Tibial nerve (tissue), 4 donors: ENCODE results near the gene SCAMP4. TPM values are rescaled to one million over a fixed set of nuclear protein-coding genes. Genes with fewer than 3 reads are reported as not detected.

Source experiments
- DNase-seq, 2 donors: peaks; one replicate each; pipeline ENCODE4 v3.0.0-alpha.2; 2019; ENCODE audit warnings: low spot score in 2 of 2
- H3K27ac ChIP-seq, 4 donors: fragments of 200-600 bp; sonication (generic) in 3 of 4; one replicate each; pipeline ENCODE4 v1.5.1; 2017 to 2019; ENCODE audit warnings: mild to moderate bottlenecking in 1 of 4
- H3K27me3 ChIP-seq, 2 donors: fragments of 200-600 bp; sonication (generic) in 1 of 2; one replicate each; pipeline versions ENCODE4 v1.5.1 to v1.6.0; 2017 to 2019
- H3K36me3 ChIP-seq, 3 donors: fragments of 200-600 bp; sonication (generic); one replicate each; pipeline ENCODE4 v1.5.1; 2018 to 2019
- H3K4me1 ChIP-seq, 4 donors: fragments of 200-600 bp; sonication (generic) in 3 of 4; one replicate each; pipeline ENCODE4 v1.5.1; 2017 to 2019
- H3K4me3 ChIP-seq, 4 donors: fragments of 200-600 bp; sonication (generic) in 3 of 4; one replicate each; pipeline ENCODE4 v1.5.1; 2017 to 2019; ENCODE audit warnings: mild to moderate bottlenecking in 1 of 4, moderate library complexity in 1 of 4
- H3K9me3 ChIP-seq, 4 donors: fragments of 200-600 bp; sonication (generic) in 3 of 4; one replicate each; pipeline ENCODE4 v1.5.1; 2017 to 2019
- CTCF ChIP-seq, 5 experiments: fragments of 200-600 bp in 3 of 5; fragments of 450-650 bp in 2 of 5; sonication (generic) in 3 of 5; IDR thresholded peaks; one replicate each; pipeline ENCODE4 v1.5.1; 2016 to 2019; ENCODE audit warnings: antibody characterized with exemption in 5 of 5, mild to moderate bottlenecking in 3 of 5, moderate library complexity in 2 of 5
- EP300 ChIP-seq, 2 donors: sonication (generic); formaldehyde crosslinking; IDR thresholded peaks; one replicate each; pipeline ENCODE4 v1.6.1; 2017; ENCODE audit warnings: antibody characterized with exemption in 2 of 2, mild to moderate bottlenecking in 1 of 2
- POLR2A ChIP-seq, 2 donors: fragments of 450-650 bp; IDR thresholded peaks; one replicate each; pipeline ENCODE4 v1.6.1; 2017; ENCODE audit warnings: antibody characterized with exemption in 2 of 2, mild to moderate bottlenecking in 2 of 2, moderate library complexity in 2 of 2
- WGBS, 2 donors: methylation state at CpG; one replicate each; pipeline ENCODE4 v1.1.5; 2018; 5-methylcytosine and 5-hydroxymethylcytosine counted together
- total RNA-seq, 4 donors: library from RNA; depleted of rRNA; stranded (reverse); fragments of >200 nt; gene quantifications; one replicate each; pipeline ENCODE4 v1.1.0, GENCODE V29; 2016

Gene SCAMP4
- 10 to 100 TPM; 34.7 to 65.7 (median 56.2) TPM for total RNA-seq

GRCh38 chr19:1905110-1905862 is at the start of gene SCAMP4, which contains the start of gene ADAT3:
Gene SCAMP4, plus strand, starts transcription at chr19:1905399. Its CDS starts 9,621 bp downstream, at chr19:1915020.
Gene ADAT3, plus strand, starts transcription at chr19:1905399. Its CDS starts 6,649 bp downstream, at chr19:1912048.
- Histone ChIP-seq H3K27me3 (no peaks in the 10 kb centered on the region), H3K27ac (peak within 1 kb of the TSS; percentile 81 to 94 (median 88)), H3K4me3 (peak within 1 kb of the TSS; percentile 56 to 77 (median 68)), H3K36me3 (no peaks in the 10 kb centered on the region), H3K9me3 (no peaks in the 10 kb centered on the region), H3K4me1 (peaks cover 0 to 55% (median 28%) of the 10 kb centered on the region in 4 donors)
- TF ChIP-seq CTCF (IDR thresholded peaks at IDR 0.05) (peak in 2 of 5 experiments; percentile 35 to 51), EP300 (IDR thresholded peaks at IDR 0.05) (peak; percentile 86 to 92), POLR2A (IDR thresholded peaks at IDR 0.05) (peak; percentile 78 to 82)
- whole genome bisulfite sequencing, 2 donors, result 1% methylated on average over 48 to 55 of the region's 92 CpGs
- DNase-seq, result peak; percentile 96 to 97

GRCh38 chr19:1855828-1856255 is 49.4 kb upstream of the SCAMP4 start:
- H3K9me3 ChIP-seq, result no peaks in the 10 kb centered on the region
- H3K27me3 ChIP-seq, result peaks cover 0 to 5% of the 10 kb centered on the region in 2 donors
- H3K36me3 ChIP-seq, result peaks cover 0 to 6% (median 0%) of the 10 kb centered on the region in 3 donors
- no peak for DNase-seq
- TF ChIP-seq CTCF (IDR thresholded peaks at IDR 0.05), result no peak
- TF ChIP-seq POLR2A (IDR thresholded peaks at IDR 0.05), result no peak
- TF ChIP-seq EP300 (IDR thresholded peaks at IDR 0.05), result no peak
- H3K27ac ChIP-seq, result peak overlapping the region; percentile 65 to 94 (median 88)
- peak overlapping the region; percentile 11 to 58 (median 42) for H3K4me3 ChIP-seq
- 26 to 30% methylated on average over 8 to 13 of the region's 13 CpGs for WGBS, 2 donors
- H3K4me1 ChIP-seq, result peaks cover 0 to 98% (median 64%) of the 10 kb centered on the region in 4 donors

DNA sequence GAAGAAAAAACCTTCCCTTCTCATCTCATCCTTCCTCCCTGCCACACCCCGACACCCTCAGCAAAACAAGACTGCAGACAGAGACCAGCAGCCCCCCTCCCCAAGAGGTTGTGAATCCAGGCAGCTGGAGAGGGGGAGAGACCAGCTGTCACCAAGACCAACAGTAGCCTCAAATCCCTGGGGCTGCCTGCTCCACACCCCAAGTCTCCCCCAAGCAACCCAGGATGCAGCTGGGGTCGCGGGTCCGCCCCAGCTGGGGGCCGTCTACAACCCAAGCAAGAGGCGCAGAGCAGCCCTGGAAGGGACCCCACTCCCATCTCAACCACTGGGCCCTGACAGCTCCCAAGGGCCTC is 48.9 kb upstream of the SCAMP4 start:
- Histone ChIP-seq H3K9me3 (no peaks in the 10 kb centered on the region), H3K4me3 (peak overlapping the region; percentile 26 to 58 (median 42)), H3K27me3 (peaks cover 0 to 5% of the 10 kb centered on the region in 2 donors), H3K27ac (peak overlapping the region; percentile 65 to 94 (median 88)), H3K4me1 (peaks cover 0 to 100% (median 69%) of the 10 kb centered on the region in 4 donors), H3K36me3 (peaks cover 0 to 6% (median 0%) of the 10 kb centered on the region in 3 donors)
- DNase-seq, result no peak
- TF ChIP-seq EP300 (IDR thresholded peaks at IDR 0.05) (no peak), POLR2A (IDR thresholded peaks at IDR 0.05) (no peak), CTCF (IDR thresholded peaks at IDR 0.05) (no peak)
- WGBS, 2 donors, result 59 to 63% methylated on average over 4 to 6 of the region's 6 CpGs

- H3K4me3 ChIP-seq, result peak overlapping the region; percentile 26 to 58 (median 48)
- TF ChIP-seq POLR2A (IDR thresholded peaks at IDR 0.05) (no peak), EP300 (IDR thresholded peaks at IDR 0.05) (peak in 1 of 2 donors; percentile 42)
- H3K9me3 ChIP-seq, result no peaks in the 10 kb centered on the region
- peak; percentile 50 to 52 for DNase-seq
- peaks cover 0 to 100% (median 73%) of the 10 kb centered on the region in 4 donors for H3K4me1 ChIP-seq
- H3K27ac ChIP-seq, result peak overlapping the region; percentile 65 to 94 (median 88)
- peaks cover 0 to 6% (median 0%) of the 10 kb centered on the region in 3 donors for H3K36me3 ChIP-seq
- 2 to 13% methylated on average over 23 to 57 of the region's 73 CpGs for WGBS, 2 donors
- H3K27me3 ChIP-seq, result peaks cover 0 to 5% of the 10 kb centered on the region in 2 donors
Observed at GRCh38 chr19:1856698-1857603, 48.2 kb upstream of the SCAMP4 start.

DNA sequence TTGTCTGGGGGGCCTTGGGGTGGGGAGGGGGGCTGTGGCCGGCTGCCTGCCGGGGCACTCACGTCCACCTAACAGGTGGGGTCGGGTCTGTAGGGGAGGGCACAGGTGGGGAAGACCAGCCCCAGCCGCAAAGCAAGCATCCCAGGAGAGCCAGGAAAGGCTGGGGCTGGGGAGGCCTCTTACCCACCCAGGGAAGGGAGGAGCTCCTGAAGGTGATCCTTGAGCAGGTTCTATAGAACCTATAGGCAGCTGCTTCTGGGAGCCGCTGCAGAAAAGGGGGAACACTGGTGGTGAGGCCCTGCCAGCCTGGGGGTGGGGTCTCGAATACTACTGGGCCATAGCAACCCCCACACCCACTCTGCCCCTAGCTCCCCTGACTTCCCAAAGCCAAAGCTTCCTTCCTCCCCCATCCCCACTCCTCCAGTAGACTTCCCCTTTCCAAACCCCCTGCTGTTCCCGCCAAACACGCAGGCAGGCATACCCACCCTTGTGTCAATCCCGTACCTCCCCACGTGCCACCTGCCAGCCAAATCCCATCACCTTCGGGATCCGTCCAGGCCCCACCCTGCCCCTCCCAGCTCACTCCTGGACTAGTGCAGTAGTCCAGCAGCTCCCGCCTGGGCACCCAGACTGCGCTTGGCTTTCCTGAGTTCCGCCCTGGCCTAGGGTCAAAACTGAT is 47.4 kb upstream of the SCAMP4 start:
- peak overlapping the region; percentile 65 to 94 (median 88) for H3K27ac ChIP-seq
- no peak for TF ChIP-seq EP300 (IDR thresholded peaks at IDR 0.05)
- no peak for TF ChIP-seq CTCF (IDR thresholded peaks at IDR 0.05)
- H3K4me1 ChIP-seq, result peaks cover 0 to 98% (median 73%) of the 10 kb centered on the region in 4 donors
- 52 to 56% methylated on average over 11 to 16 of the region's 16 CpGs for WGBS, 2 donors
- H3K36me3 ChIP-seq, result peaks cover 0 to 6% (median 0%) of the 10 kb centered on the region in 3 donors
- H3K27me3 ChIP-seq, result peaks cover 0 to 5% of the 10 kb centered on the region in 2 donors
- no peak for DNase-seq
- H3K4me3 ChIP-seq, result peak overlapping the region; percentile 26 to 58 (median 48)
- H3K9me3 ChIP-seq, result no peaks in the 10 kb centered on the region
